ENCODE results near the gene ZSCAN10. TPM values are rescaled to one million over a fixed set of nuclear protein-coding genes. Genes with fewer than 3 reads are reported as not detected.

Gene ZSCAN10
- total and polyA plus RNA-seq, 2 of the 13 experiments (the other 11 are each of a cell fraction or from before 2014, with no cell fraction given): not detected

GRCh38 chr16:3059041-3059722 is 39.9 kb downstream of the ZSCAN10 start (continued):
- TF ChIP-seq ZNF407 (CRISPR knock-in tag; IDR thresholded peaks at IDR 0.05; ENCODE audit: not compliant biosample characterization): peak; percentile 25
- no peak; the same call in 1 of the 2 replicates for TF ChIP-seq ZNF274 (CRISPR knock-in tag; IDR thresholded peaks at IDR 0.05)
- TF ChIP-seq MNT (IDR thresholded peaks at IDR 0.05): no peak
- TF ChIP-seq MEIS2 (CRISPR knock-in tag; IDR thresholded peaks at IDR 0.05): peak; percentile 12; the same call in 1 of the 2 replicates
- TF ChIP-seq ZNF687 (CRISPR knock-in tag; IDR thresholded peaks at IDR 0.05): peak; percentile 83
- no peak; the same call in 1 of the 2 replicates for TF ChIP-seq THAP7 (CRISPR knock-in tag; IDR thresholded peaks at IDR 0.05)
- TF ChIP-seq NCOA2 (CRISPR knock-in tag; IDR thresholded peaks at IDR 0.05): no peak; the same call in none of the 2 replicates
- TF ChIP-seq NR1H2 (CRISPR knock-in tag; IDR thresholded peaks at IDR 0.05; ENCODE audit: borderline replicate concordance, low read depth): no peak
- TF ChIP-seq PHF20 (CRISPR knock-in tag; IDR thresholded peaks at IDR 0.05): peak; percentile 58; the same call in 1 of the 2 replicates
- TF ChIP-seq ZNF768 (CRISPR knock-in tag; IDR thresholded peaks at IDR 0.05): no peak; the same call in 1 of the 2 replicates
- peak; percentile 80 for TF ChIP-seq ZGPAT (CRISPR knock-in tag; IDR thresholded peaks at IDR 0.05)
- no peak for TF ChIP-seq ZFP36L2 (CRISPR knock-in tag; IDR thresholded peaks at IDR 0.05)
- TF ChIP-seq ZNF3 (CRISPR knock-in tag; IDR thresholded peaks at IDR 0.05): no peak
